CD4-positive, alpha-beta T cell treated with Interleukin-17A for 1 hour (primary cell): ENCODE results near the gene MYO1C.
"Not testable (repeated sequence)": the region's sequence is repeated elsewhere in the genome, so short reads cannot be mapped to it uniquely, and the experiment has no call there.

Source experiments
- DNase-seq: peaks from one replicate; pipeline ENCODE4 v3.0.0-alpha.2; 2020

Gene MYO1C

GRCh38 chr17:1492249-1493206 is at the start of gene MYO1C:
Gene MYO1C (minus strand): TSS chr17:1492686. CDS start chr17:1492487, 199 bp downstream.
- DNase-seq: no peak

- no peak for DNase-seq
Observed at GRCh38 chr17:1541367-1541904, 49.0 kb upstream of the MYO1C start.

GRCh38 chr17:1539811-1540210 is 47.3 kb upstream of the MYO1C start:
- no peak for DNase-seq

- no peak for DNase-seq
Observed at GRCh38 chr17:1535737-1536136, 43.3 kb upstream of the MYO1C start.

GRCh38 chr17:1533661-1534325 is 41.3 kb upstream of the MYO1C start:
- DNase-seq: no peak

GRCh38 chr17:1532836-1533602 is 40.5 kb upstream of the MYO1C start:
- peak; percentile 59 for DNase-seq

GRCh38 chr17:1529863-1530262 is 37.4 kb upstream of the MYO1C start:
- no peak for DNase-seq

GRCh38 chr17:1526876-1527275 is 34.4 kb upstream of the MYO1C start:
- peak; percentile 67 for DNase-seq

- no peak for DNase-seq
Observed at GRCh38 chr17:1522626-1523025, 30.1 kb upstream of the MYO1C start.

- DNase-seq: no peak
Observed at GRCh38 chr17:1521086-1521640, 28.7 kb upstream of the MYO1C start.

GRCh38 chr17:1519678-1520077 is 27.2 kb upstream of the MYO1C start:
- no peak for DNase-seq

- DNase-seq: no peak
Observed at GRCh38 chr17:1518410-1518809, 25.9 kb upstream of the MYO1C start.

- DNase-seq: peak; percentile 98
Observed at GRCh38 chr17:1516388-1517161, 24.1 kb upstream of the MYO1C start, which contains the start of gene INPP5K. Gene INPP5K (minus strand): TSS chr17:1516612. CDS start chr17:1516499, 113 bp downstream.

- DNase-seq: peak; percentile 81
Observed at GRCh38 chr17:1515640-1516387, 23.3 kb upstream of the MYO1C start.

- DNase-seq: no peak
Observed at GRCh38 chr17:1512351-1512750, 19.9 kb upstream of the MYO1C start.

- DNase-seq: no peak
Observed at GRCh38 chr17:1511756-1512321, 19.4 kb upstream of the MYO1C start.

GRCh38 chr17:1511290-1511689 is 18.8 kb upstream of the MYO1C start:
- DNase-seq: no peak

GRCh38 chr17:1509290-1509881 is 16.9 kb upstream of the MYO1C start:
- no peak for DNase-seq

GRCh38 chr17:1508709-1509108 is 16.2 kb upstream of the MYO1C start:
- DNase-seq: not testable (repeated sequence)

- DNase-seq: no peak
Observed at GRCh38 chr17:1506649-1507267, 14.3 kb upstream of the MYO1C start.
